ENCODE data around the gene ZNF544.

Gene ZNF544

GRCh38 chr19:58228585-58229254 is at the start of gene ZNF544:
TSS of gene ZNF544 (plus strand) at chr19:58228914. CDS start at chr19:58244024, 15,110 bp downstream.
- peak; percentile 12 to 47 for DNase-seq (ENCODE audit: low read depth in 2 of 2)

- DNase-seq (ENCODE audit: low read depth in 2 of 2): peak; percentile 39 to 46
Measured at GRCh38 chr19:58181902-58182576, 46.7 kb upstream of the ZNF544 start.

- peak; percentile 78 to 79 for DNase-seq (ENCODE audit: low read depth in 2 of 2)
Measured at GRCh38 chr19:58182577-58182988, 46.1 kb upstream of the ZNF544 start.

GRCh38 chr19:58182989-58183816 is 45.5 kb upstream of the ZNF544 start, which contains the start of gene ZNF274:
TSS of gene ZNF274 (plus strand) at chr19:58183061. CDS start at chr19:58183966, 905 bp downstream.
- DNase-seq (ENCODE audit: low read depth in 2 of 2): peak; percentile 86 to 91

GRCh38 chr19:58183817-58184215 is 44.9 kb upstream of the ZNF544 start:
- DNase-seq (ENCODE audit: low read depth in 2 of 2): no peak

- no peak for DNase-seq (ENCODE audit: low read depth in 2 of 2)
Measured at GRCh38 chr19:58196901-58197616, 31.7 kb upstream of the ZNF544 start.

GRCh38 chr19:58203814-58204475 is 24.8 kb upstream of the ZNF544 start:
- DNase-seq (ENCODE audit: low read depth in 2 of 2): no peak

GRCh38 chr19:58204566-58204965 is 24.1 kb upstream of the ZNF544 start:
- DNase-seq (ENCODE audit: low read depth in 2 of 2): no peak

- DNase-seq (ENCODE audit: low read depth in 2 of 2): no peak
Measured at GRCh38 chr19:58209577-58209976, 19.1 kb upstream of the ZNF544 start.

- no peak for DNase-seq (ENCODE audit: low read depth in 2 of 2)
Measured at GRCh38 chr19:58212336-58213074, 16.2 kb upstream of the ZNF544 start.

- DNase-seq (ENCODE audit: low read depth in 2 of 2): no peak
Measured at GRCh38 chr19:58213075-58213369, 15.7 kb upstream of the ZNF544 start.

GRCh38 chr19:58217069-58217481 is 11.6 kb upstream of the ZNF544 start:
- no peak for DNase-seq (ENCODE audit: low read depth in 2 of 2)

- no peak for DNase-seq (ENCODE audit: low read depth in 2 of 2)
Measured at GRCh38 chr19:58217607-58218391, 10.9 kb upstream of the ZNF544 start.

GRCh38 chr19:58218899-58219298 is 9.8 kb upstream of the ZNF544 start:
- no peak for DNase-seq (ENCODE audit: low read depth in 2 of 2)

GRCh38 chr19:58227964-58228584 is 640 bp upstream of the ZNF544 start:
- no peak for DNase-seq (ENCODE audit: low read depth in 2 of 2)

- peak in 1 of 2 donors; percentile 1 for DNase-seq (ENCODE audit: low read depth in 2 of 2)
Measured at GRCh38 chr19:58229255-58229639, 533 bp downstream of the ZNF544 start.

GRCh38 chr19:58237324-58237723 is 8.6 kb downstream of the ZNF544 start:
- DNase-seq (ENCODE audit: low read depth in 2 of 2): no peak

GRCh38 chr19:58243351-58243750 is 14.6 kb downstream of the ZNF544 start:
- no peak for DNase-seq (ENCODE audit: low read depth in 2 of 2)

GRCh38 chr19:58248886-58249285 is 20.2 kb downstream of the ZNF544 start:
- no peak for DNase-seq (ENCODE audit: low read depth in 2 of 2)
